GM18867 (cell line): ENCODE data around the gene LCN1.

Source experiments
- ATAC-seq: cut with Tn5 transposase; IDR thresholded peaks from one replicate; pipeline ENCODE4 v1.9.1; 2021; ENCODE audit warnings: mild to moderate bottlenecking, moderate library complexity; ENCODE audit not compliant: unreplicated experiment

Gene LCN1

DNA sequence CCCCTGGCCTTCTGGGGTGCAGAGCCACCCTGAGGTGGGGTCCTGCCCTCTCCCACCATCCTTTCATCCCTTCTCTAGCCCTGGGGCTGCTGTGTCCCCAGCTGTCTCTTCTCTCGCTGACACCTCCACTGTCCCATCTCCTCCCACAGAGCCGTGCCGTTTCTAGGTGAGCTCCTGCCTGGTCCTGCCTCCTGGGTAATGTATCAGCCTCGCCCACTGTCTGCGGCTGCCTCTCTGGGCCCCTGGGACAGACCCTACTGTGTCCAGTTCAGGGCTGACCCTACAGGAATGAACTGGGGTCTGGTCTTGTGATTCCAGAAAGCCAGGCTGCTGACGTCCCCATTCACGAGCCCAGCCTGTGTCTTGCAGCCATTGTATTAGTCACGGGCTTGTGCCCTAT, 44.4 kb downstream of the LCN1 start:
- ATAC-seq = no peak

GRCh38 chr9:135566552-135566951, 45.3 kb downstream of the LCN1 start:
- no peak for ATAC-seq

- no peak for ATAC-seq
Observed at GRCh38 chr9:135567311-135567710, 46.1 kb downstream of the LCN1 start.

DNA sequence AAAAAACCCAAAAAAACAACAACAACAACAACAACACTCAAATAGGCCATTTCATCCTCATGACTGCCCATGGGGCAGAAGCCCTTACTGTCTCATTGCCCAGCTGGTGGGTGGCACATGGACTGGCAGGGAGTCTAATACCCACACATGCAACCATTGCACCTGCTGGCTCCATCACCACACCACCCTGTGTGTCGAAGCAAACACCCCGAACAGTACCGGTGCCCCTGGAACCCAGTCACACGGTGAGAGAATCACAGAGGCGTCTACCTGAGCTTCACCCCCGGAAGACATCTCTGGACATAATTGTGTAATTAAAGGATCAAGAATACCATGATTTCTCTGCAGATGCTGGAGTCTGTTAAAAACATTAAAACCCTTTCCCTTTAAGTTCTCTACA, 46.8 kb downstream of the LCN1 start:
- no peak for ATAC-seq

DNA sequence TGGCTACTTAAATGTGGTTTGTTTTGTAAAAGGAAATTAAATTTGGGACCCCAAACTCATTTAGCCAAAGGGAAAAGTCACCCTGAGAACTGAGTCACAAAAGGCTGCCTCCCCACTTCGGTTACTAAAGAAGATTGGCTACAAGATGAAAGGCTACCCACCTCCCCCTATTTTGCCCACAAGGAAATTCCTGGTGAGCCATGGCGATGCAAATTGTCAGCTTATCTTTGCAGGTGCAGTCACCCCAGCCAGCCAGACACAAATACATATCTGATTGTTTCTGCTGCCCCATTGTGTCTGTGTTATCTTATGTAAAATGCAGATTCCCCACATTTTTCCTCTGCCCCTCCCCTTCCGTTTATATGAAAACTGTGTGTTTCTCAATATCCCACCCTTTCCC, 49.2 kb downstream of the LCN1 start:
- no peak for ATAC-seq

DNA sequence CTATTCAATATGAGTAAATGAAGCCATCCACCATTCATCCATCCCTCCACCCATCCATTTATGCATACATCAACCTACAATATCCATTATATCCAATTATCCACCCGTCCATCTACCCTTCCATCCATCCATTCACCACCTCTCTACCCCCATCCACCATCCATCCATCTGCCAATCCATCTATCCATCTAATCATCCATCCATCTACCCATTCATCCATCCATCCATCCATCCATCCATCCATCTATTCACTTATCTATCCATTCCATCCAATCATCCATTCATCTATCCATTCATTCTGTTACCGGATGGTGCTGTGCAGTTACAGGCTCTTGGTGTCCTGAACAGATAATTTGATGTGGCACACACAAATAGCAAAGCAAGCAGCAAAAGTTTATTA, 51.0 kb downstream of the LCN1 start:
- no peak for ATAC-seq

DNA sequence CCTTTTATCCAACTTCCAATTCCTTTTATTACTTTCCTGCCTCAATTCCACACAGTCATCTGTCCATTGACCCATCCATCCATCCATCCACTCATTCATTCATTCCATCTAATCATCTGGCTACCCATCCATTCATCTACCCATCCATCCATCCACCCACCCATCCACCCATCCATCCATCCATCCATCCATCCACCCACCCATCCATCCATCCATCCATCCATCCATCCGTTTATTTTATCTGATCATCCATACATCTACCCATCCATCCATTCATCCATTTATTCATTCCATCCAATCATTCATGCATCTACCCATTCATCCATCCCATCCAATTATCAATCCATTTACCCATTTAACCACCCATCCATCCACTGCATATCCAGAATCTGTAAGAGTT, 51.9 kb downstream of the LCN1 start:
- no peak for ATAC-seq

DNA sequence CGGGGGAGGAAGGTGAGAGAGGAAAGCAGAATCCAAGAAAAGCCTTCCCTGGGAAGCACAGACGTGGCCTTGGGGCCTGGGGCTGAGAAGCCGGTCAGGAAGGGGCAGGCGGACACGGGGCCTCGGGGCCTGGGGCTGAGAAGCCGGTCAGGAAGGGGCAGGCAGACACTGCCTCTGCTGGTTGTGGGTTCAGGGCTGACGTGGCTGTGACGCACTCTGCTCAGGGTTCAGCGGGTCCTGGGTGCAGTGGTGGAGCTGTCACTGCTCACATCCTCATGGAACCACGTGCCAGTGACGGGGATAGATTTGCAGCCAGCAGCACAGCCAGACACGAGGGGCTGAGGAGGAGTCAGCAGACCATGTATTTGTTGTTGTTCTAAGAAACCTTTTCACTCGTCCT, 53.1 kb downstream of the LCN1 start:
- ATAC-seq = no peak

- ATAC-seq = no peak
Observed at GRCh38 chr9:135574943-135575342, 53.7 kb downstream of the LCN1 start.
